Mesenchymal stem cell (in vitro differentiated cells and primary cell): ENCODE data around the gene DKK3.

Experiments used
- DNase-seq: peaks from one replicate; pipeline ENCODE4 v3.0.0-alpha.2; 2013
- H2AFZ ChIP-seq: one replicate; pipeline ENCODE4 v1.6.1; 2013; ENCODE audit warnings: low read depth, mild to moderate bottlenecking, control low read depth, inconsistent platforms, low read length, moderate library complexity
- H2AK5ac ChIP-seq: 2 replicates; pipeline ENCODE4 v1.6.1; 2013; ENCODE audit warnings: low read length, moderate library complexity, mild to moderate bottlenecking, inconsistent platforms; ENCODE audit not compliant: severe bottlenecking
- H2BK120ac ChIP-seq: one replicate; pipeline ENCODE4 v1.6.1; 2013; ENCODE audit warnings: low read depth, mild to moderate bottlenecking, inconsistent platforms, low read length, moderate library complexity
- H2BK12ac ChIP-seq, 2 experiments: one replicate each; pipeline ENCODE4 v1.6.1; 2013; ENCODE audit warnings: inconsistent platforms in 2 of 2, low read length in 2 of 2, mild to moderate bottlenecking in 2 of 2, moderate library complexity in 2 of 2, control low read depth in 1 of 2
- H2BK15ac ChIP-seq: one replicate; pipeline ENCODE4 v1.6.1; 2013; ENCODE audit warnings: mild to moderate bottlenecking, low read depth, inconsistent platforms; ENCODE audit not compliant: poor library complexity, severe bottlenecking
- H2BK5ac ChIP-seq: 2 replicates; pipeline ENCODE4 v1.6.1; 2013; ENCODE audit warnings: low read depth, mild to moderate bottlenecking, low read length, control low read depth, inconsistent platforms; ENCODE audit not compliant: poor library complexity, severe bottlenecking
- H3K14ac ChIP-seq, 2 experiments: one replicate each; pipeline ENCODE4 v1.6.1; 2013; ENCODE audit warnings: inconsistent platforms in 2 of 2, low read length in 2 of 2, control low read depth in 1 of 2, mild to moderate bottlenecking in 1 of 2, moderate library complexity in 1 of 2
- H3K18ac ChIP-seq, 2 experiments: one replicate each; pipeline ENCODE4 v1.6.1; 2013; ENCODE audit warnings: inconsistent platforms in 2 of 2, low read length in 2 of 2, control low read depth in 1 of 2, low read depth in 1 of 2, mild to moderate bottlenecking in 1 of 2
- H3K23ac ChIP-seq, 2 experiments: one replicate each; pipeline ENCODE4 v1.6.1; 2013; ENCODE audit warnings: inconsistent platforms in 2 of 2, low read length in 2 of 2, mild to moderate bottlenecking in 2 of 2, moderate library complexity in 2 of 2, control low read depth in 1 of 2
- H3K27ac ChIP-seq: 2 replicates; pipeline ENCODE4 v1.5.1; 2013; ENCODE audit warnings: mild to moderate bottlenecking, moderate library complexity, low read length, control low read depth, inconsistent platforms; ENCODE audit not compliant: poor library complexity, severe bottlenecking
- H3K27me3 ChIP-seq, 2 experiments: 2 replicates each; pipeline versions ENCODE4 v1.6.1 to v1.7.0; 2013; ENCODE audit warnings: low read length in 2 of 2, mild to moderate bottlenecking in 2 of 2, moderate library complexity in 2 of 2, control low read depth in 1 of 2, inconsistent platforms in 1 of 2; ENCODE audit not compliant: control insufficient read depth in 1 of 2, insufficient read depth in 1 of 2
- H3K36me3 ChIP-seq, 2 experiments: 2 replicates each; pipeline versions ENCODE4 v1.6.1 to v1.7.0; 2013; ENCODE audit warnings: low read length in 2 of 2, control low read depth in 1 of 2, inconsistent platforms in 1 of 2, low read depth in 1 of 2, mild to moderate bottlenecking in 1 of 2; ENCODE audit not compliant: insufficient read depth in 2 of 2, control insufficient read depth in 1 of 2
- H3K4ac ChIP-seq, 2 experiments: one replicate each; pipeline ENCODE4 v1.6.1; 2013; ENCODE audit warnings: inconsistent platforms in 2 of 2, low read length in 2 of 2, mild to moderate bottlenecking in 2 of 2, moderate library complexity in 2 of 2, control low read depth in 1 of 2, low read depth in 1 of 2
- H3K4me1 ChIP-seq: 2 replicates; pipeline ENCODE4 v1.6.1; 2013; ENCODE audit warnings: low read depth, low read length, control low read depth; ENCODE audit not compliant: control insufficient read depth, insufficient read depth
- H3K4me2 ChIP-seq: 2 replicates; pipeline ENCODE4 v1.6.1; 2013; ENCODE audit warnings: low read length, mild to moderate bottlenecking, inconsistent platforms; ENCODE audit not compliant: poor library complexity, severe bottlenecking
- H3K4me3 ChIP-seq, 2 experiments: 2 replicates each; pipeline versions ENCODE4 v1.5.1 to v1.7.0; 2013; ENCODE audit warnings: low read length in 2 of 2, mild to moderate bottlenecking in 2 of 2, control low read depth in 1 of 2, low read depth in 1 of 2; ENCODE audit not compliant: insufficient read depth in 1 of 2
- H3K79me1 ChIP-seq: replicated peaks from 2 replicates; pipeline ENCODE4 v1.6.1; 2013; ENCODE audit warnings: mild to moderate bottlenecking, control low read depth, low read length, inconsistent platforms; ENCODE audit not compliant: poor library complexity, severe bottlenecking
- H3K9ac ChIP-seq: 2 replicates; pipeline ENCODE4 v1.7.0; 2013; ENCODE audit warnings: mild to moderate bottlenecking, low read length, moderate library complexity
- H3K9me3 ChIP-seq: 2 replicates; pipeline ENCODE4 v1.7.0; 2013; ENCODE audit warnings: mild to moderate bottlenecking, low read length; ENCODE audit not compliant: control insufficient read depth
- H4K8ac ChIP-seq: one replicate; pipeline ENCODE4 v1.6.1; 2013; ENCODE audit warnings: inconsistent platforms, mild to moderate bottlenecking, low read length, moderate library complexity
- H4K91ac ChIP-seq: one replicate; pipeline ENCODE4 v1.6.1; 2013; ENCODE audit warnings: mild to moderate bottlenecking, low read length, inconsistent platforms
- WGBS: methylation state at CpG from one replicate; pipeline ENCODE4 v1.1.7; 2013; ENCODE audit warnings: mixed read lengths; 5-methylcytosine and 5-hydroxymethylcytosine counted together

DKK3 gene

GRCh38 chr11:12024254-12024926 is 16.0 kb upstream of the DKK3 start:
- H3K4me1 ChIP-seq, result peaks cover 4% of the 10 kb centered on the region
- H3K4me3 ChIP-seq, result no peak overlapping the region
- no peak overlapping the region for H3K4ac ChIP-seq
- no peak overlapping the region for H4K91ac ChIP-seq
- no peak overlapping the region for H3K4me2 ChIP-seq
- no peak overlapping the region for H2BK12ac ChIP-seq
- H3K36me3 ChIP-seq, result no peaks in the 10 kb centered on the region
- H3K27me3 ChIP-seq, result no peaks in the 10 kb centered on the region
- no peak overlapping the region for H2AFZ ChIP-seq
- H3K9ac ChIP-seq, result no peak overlapping the region
- H3K27ac ChIP-seq, result no peak overlapping the region
- H3K79me1 ChIP-seq, result no peaks in the 10 kb centered on the region
- no peak overlapping the region for H2AK5ac ChIP-seq
- no peak overlapping the region for H3K18ac ChIP-seq
- no peak overlapping the region for H3K23ac ChIP-seq
- WGBS, result 75% methylated on average over 3 of the region's 4 CpGs
- no peak overlapping the region for H2BK15ac ChIP-seq
- no peak overlapping the region for H4K8ac ChIP-seq
- peaks cover 3% of the 10 kb centered on the region for H3K9me3 ChIP-seq
- no peak overlapping the region for H2BK120ac ChIP-seq
- no peak overlapping the region for H3K14ac ChIP-seq
- DNase-seq, result no peak
- no peak overlapping the region for H2BK5ac ChIP-seq

GRCh38 chr11:12023015-12023414 is 14.6 kb upstream of the DKK3 start:
- no peak overlapping the region for H3K4ac ChIP-seq
- H3K4me3 ChIP-seq, result no peak overlapping the region
- no peak overlapping the region for H3K9ac ChIP-seq
- H3K27ac ChIP-seq, result no peak overlapping the region
- H3K23ac ChIP-seq, result no peak overlapping the region
- no peak overlapping the region for H3K14ac ChIP-seq
- H2AFZ ChIP-seq, result no peak overlapping the region
- H3K79me1 ChIP-seq, result no peaks in the 10 kb centered on the region
- 80% methylated on average over 1 of the region's 1 CpG for WGBS
- no peak overlapping the region for H2BK15ac ChIP-seq
- no peak for DNase-seq
- no peaks in the 10 kb centered on the region for H3K27me3 ChIP-seq
- H2BK12ac ChIP-seq, result no peak overlapping the region
- H3K4me2 ChIP-seq, result no peak overlapping the region
- H2BK120ac ChIP-seq, result no peak overlapping the region
- H3K9me3 ChIP-seq, result peaks cover 3% of the 10 kb centered on the region
- H4K91ac ChIP-seq, result no peak overlapping the region
- no peak overlapping the region for H2AK5ac ChIP-seq
- no peak overlapping the region for H3K18ac ChIP-seq
- no peak overlapping the region for H4K8ac ChIP-seq
- no peaks in the 10 kb centered on the region for H3K36me3 ChIP-seq
- peaks cover 4% of the 10 kb centered on the region for H3K4me1 ChIP-seq
- no peak overlapping the region for H2BK5ac ChIP-seq

GRCh38 chr11:12020546-12020945 is 12.1 kb upstream of the DKK3 start:
- peak overlapping the region in 1 of 2 experiments; percentile 30 for H2BK12ac ChIP-seq
- no peaks in the 10 kb centered on the region for H3K27me3 ChIP-seq
- no peak overlapping the region for H3K9ac ChIP-seq
- no peak overlapping the region for H4K8ac ChIP-seq
- H3K4me1 ChIP-seq, result no peaks in the 10 kb centered on the region
- H4K91ac ChIP-seq, result no peak overlapping the region
- WGBS, result 37% methylated on average over 2 of the region's 2 CpGs
- H2AK5ac ChIP-seq, result no peak overlapping the region
- no peak overlapping the region for H3K23ac ChIP-seq
- no peak overlapping the region for H3K4me2 ChIP-seq
- no peak overlapping the region for H2BK120ac ChIP-seq
- no peak overlapping the region for H3K18ac ChIP-seq
- no peak overlapping the region for H2AFZ ChIP-seq
- no peak overlapping the region for H3K14ac ChIP-seq
- H2BK15ac ChIP-seq, result no peak overlapping the region
- H3K9me3 ChIP-seq, result peaks cover 3% of the 10 kb centered on the region
- no peaks in the 10 kb centered on the region for H3K36me3 ChIP-seq
- DNase-seq, result no peak
- no peak overlapping the region for H3K4me3 ChIP-seq
- no peak overlapping the region for H3K27ac ChIP-seq
- no peak overlapping the region for H3K4ac ChIP-seq
- H2BK5ac ChIP-seq, result no peak overlapping the region
- H3K79me1 ChIP-seq, result no peaks in the 10 kb centered on the region

- Histone ChIP-seq H3K4me3 (no peak overlapping the region), H3K18ac (peak overlapping the region in 1 of 2 experiments; percentile 19), H3K27ac (no peak overlapping the region), H3K14ac (no peak overlapping the region), H3K27me3 (no peaks in the 10 kb centered on the region), H2AFZ (no peak overlapping the region), H2BK12ac (no peak overlapping the region), H3K36me3 (no peaks in the 10 kb centered on the region), H3K4me1 (no peaks in the 10 kb centered on the region), H3K4me2 (no peak overlapping the region), H3K23ac (no peak overlapping the region), H3K9ac (peak overlapping the region; percentile 26), H3K9me3 (peaks cover 3% of the 10 kb centered on the region), H3K4ac (no peak overlapping the region), H2AK5ac (no peak overlapping the region), H4K91ac (no peak overlapping the region), H2BK15ac (no peak overlapping the region), H4K8ac (no peak overlapping the region), H2BK5ac (no peak overlapping the region), H2BK120ac (no peak overlapping the region), H3K79me1 (no peaks in the 10 kb centered on the region)
- WGBS, result 93% methylated on average over 2 of the region's 3 CpGs
- DNase-seq, result no peak
These were observed 11.5 kb upstream of the DKK3 start for GRCh38 chr11:12019866-12020416.
